Muscle of leg (tissue), 11 donors: ENCODE data around the gene CTRB1. TPM values are rescaled to one million over a fixed set of nuclear protein-coding genes. Genes with fewer than 3 reads are reported as not detected.

Source experiments
- DNase-seq: peaks from one replicate; pipeline ENCODE4 v3.0.0; 2013
- H3K27ac ChIP-seq: one replicate; pipeline ENCODE4 v1.5.1; 2013; ENCODE audit warnings: mild to moderate bottlenecking, low read length, control low read depth
- H3K27me3 ChIP-seq: one replicate; pipeline ENCODE4 v1.6.1; 2013; ENCODE audit warnings: low read length; ENCODE audit not compliant: control insufficient read depth, insufficient read depth
- H3K36me3 ChIP-seq: one replicate; pipeline ENCODE4 v1.6.1; 2013; ENCODE audit warnings: low read length; ENCODE audit not compliant: control insufficient read depth, insufficient read depth
- H3K4me1 ChIP-seq: one replicate; pipeline ENCODE4 v1.6.1; 2013; ENCODE audit warnings: low read length; ENCODE audit not compliant: control insufficient read depth, insufficient read depth
- H3K4me3 ChIP-seq: one replicate; pipeline ENCODE4 v1.5.1; 2013; ENCODE audit warnings: low read length, control low read depth
- H3K9me3 ChIP-seq: replicated peaks from 2 replicates; pipeline ENCODE4 v1.6.1; 2013; ENCODE audit warnings: low read depth, low read length; ENCODE audit not compliant: control insufficient read depth
- WGBS: methylation state at CpG from one replicate; pipeline ENCODE4 v1.1.5; 2013; ENCODE audit warnings: missing lambda C conversion rate; ENCODE audit not compliant: insufficient coverage; 5-methylcytosine and 5-hydroxymethylcytosine counted together
- polyA plus RNA-seq, 8 donors: library from polyadenylated mRNA; unstranded; fragments of 120-200 nt; gene quantifications; one replicate each; pipeline versions ENCODE4 v1.2.1 to v1.2.3, GENCODE V29; 2013; ENCODE audit warnings: inconsistent platforms in 1 of 8, low replicate concordance in 1 of 8; ENCODE audit not compliant: insufficient read length in 8 of 8, insufficient read depth in 1 of 8
- total RNA-seq: library from RNA; stranded (reverse); fragments of 120-200 nt; gene quantifications from one replicate; pipeline ENCODE4 v1.2.4, GENCODE V29; 2013

Gene CTRB1
- total and polyA plus RNA-seq, 9 donors: 0.20 to 1.0 (median 0.56) TPM; not detected in 2

- Histone ChIP-seq H3K36me3 (peaks cover 18% of the 10 kb centered on the region), H3K9me3 (no peaks in the 10 kb centered on the region), H3K27ac (peak overlapping the region; percentile 59), H3K4me1 (peaks cover 75% of the 10 kb centered on the region), H3K4me3 (no peak overlapping the region), H3K27me3 (peaks cover 3% of the 10 kb centered on the region)
- WGBS: 29% methylated on average over 4 of the region's 14 CpGs
- peak; percentile 34 for DNase-seq
Observed at GRCh38 chr16:75262104-75262799, 43.5 kb downstream of the CTRB1 start.

- H3K4me1 ChIP-seq: peaks cover 75% of the 10 kb centered on the region
- H3K27me3 ChIP-seq: peaks cover 3% of the 10 kb centered on the region
- no peaks in the 10 kb centered on the region for H3K9me3 ChIP-seq
- 60% methylated on average over 5 of the region's 5 CpGs for WGBS
- H3K4me3 ChIP-seq: no peak overlapping the region
- peaks cover 18% of the 10 kb centered on the region for H3K36me3 ChIP-seq
- DNase-seq: no peak
- peak overlapping the region; percentile 59 for H3K27ac ChIP-seq
Observed at GRCh38 chr16:75262800-75263127, 44.0 kb downstream of the CTRB1 start.

GRCh38 chr16:75263291-75263962 is 44.6 kb downstream of the CTRB1 start:
- WGBS: 45% methylated on average over 10 of the region's 14 CpGs
- Histone ChIP-seq H3K27ac (peak overlapping the region; percentile 97), H3K9me3 (no peaks in the 10 kb centered on the region), H3K4me1 (peaks cover 75% of the 10 kb centered on the region), H3K27me3 (peaks cover 3% of the 10 kb centered on the region), H3K4me3 (peak overlapping the region; percentile 99), H3K36me3 (peaks cover 18% of the 10 kb centered on the region)
- DNase-seq: peak; percentile 52

- 14% methylated on average over 5 of the region's 8 CpGs for WGBS
- Histone ChIP-seq H3K9me3 (no peaks in the 10 kb centered on the region), H3K4me3 (peak overlapping the region; percentile 99), H3K27ac (peak overlapping the region; percentile 97), H3K27me3 (peaks cover 3% of the 10 kb centered on the region), H3K4me1 (peaks cover 72% of the 10 kb centered on the region), H3K36me3 (peaks cover 17% of the 10 kb centered on the region)
- peak; percentile 70 for DNase-seq
Observed at GRCh38 chr16:75263963-75264445, 45.2 kb downstream of the CTRB1 start.

GRCh38 chr16:75264457-75264998 is 45.7 kb downstream of the CTRB1 start:
- peak overlapping the region; percentile 99 for H3K4me3 ChIP-seq
- DNase-seq: peak; percentile 93
- H3K27me3 ChIP-seq: peaks cover 3% of the 10 kb centered on the region
- WGBS: 9% methylated on average over 11 of the region's 14 CpGs
- no peaks in the 10 kb centered on the region for H3K9me3 ChIP-seq
- peaks cover 73% of the 10 kb centered on the region for H3K4me1 ChIP-seq
- H3K27ac ChIP-seq: peak overlapping the region; percentile 97
- peaks cover 15% of the 10 kb centered on the region for H3K36me3 ChIP-seq

- Histone ChIP-seq H3K9me3 (no peaks in the 10 kb centered on the region), H3K27me3 (peaks cover 3% of the 10 kb centered on the region), H3K4me1 (peaks cover 73% of the 10 kb centered on the region), H3K4me3 (peak overlapping the region; percentile 99), H3K27ac (peak overlapping the region; percentile 97), H3K36me3 (peaks cover 15% of the 10 kb centered on the region)
- WGBS: under 1% methylated on average over 74 of the region's 74 CpGs
- no peak for DNase-seq
Observed at GRCh38 chr16:75264999-75265910, 46.5 kb downstream of the CTRB1 start.

GRCh38 chr16:75265911-75266701 is 47.3 kb downstream of the CTRB1 start:
- H3K4me3 ChIP-seq: peak overlapping the region; percentile 99
- H3K4me1 ChIP-seq: peaks cover 70% of the 10 kb centered on the region
- WGBS: 4% methylated on average over 57 of the region's 62 CpGs
- H3K36me3 ChIP-seq: peaks cover 15% of the 10 kb centered on the region
- H3K9me3 ChIP-seq: no peaks in the 10 kb centered on the region
- peak overlapping the region; percentile 84 for H3K27ac ChIP-seq
- DNase-seq: peak; percentile 91
- peaks cover 3% of the 10 kb centered on the region for H3K27me3 ChIP-seq

- Histone ChIP-seq H3K36me3 (peaks cover 11% of the 10 kb centered on the region), H3K27me3 (peaks cover 3% of the 10 kb centered on the region), H3K4me1 (peaks cover 69% of the 10 kb centered on the region), H3K4me3 (peak overlapping the region; percentile 99), H3K27ac (peak overlapping the region; percentile 94), H3K9me3 (no peaks in the 10 kb centered on the region)
- DNase-seq: peak; percentile 60
- WGBS: 73% methylated on average over 21 of the region's 27 CpGs
Observed at GRCh38 chr16:75266738-75267630, 48.2 kb downstream of the CTRB1 start.
